ENCODE data around the gene ENPP1. TPM values are rescaled to one million over a fixed set of nuclear protein-coding genes. Genes with fewer than 3 reads are reported as not detected.

ENPP1 gene
- total RNA-seq, 1 donor from 2014 or later: 3.4 TPM

GRCh38 chr6:131808460-131809269, 845 bp downstream of the ENPP1 start:
- intact Hi-C loops (cut with DNase I): no loop called here
- Histone ChIP-seq H3K27ac (no peak overlapping the region), H3K9me3 (no peaks in the 10 kb centered on the region), H3K36me3 (no peaks in the 10 kb centered on the region), H3K4me1 (peaks cover 5% of the 10 kb centered on the region), H3K4me3 (peak overlapping the region; percentile 54), H3K27me3 (no peaks in the 10 kb centered on the region)
- DNase-seq: no peak
- no peak for ATAC-seq
- no peak for TF ChIP-seq CTCF (IDR thresholded peaks at IDR 0.05)

GRCh38 chr6:131811500-131811899, 3.7 kb downstream of the ENPP1 start:
- Histone ChIP-seq H3K36me3 (no peaks in the 10 kb centered on the region), H3K9me3 (no peaks in the 10 kb centered on the region), H3K4me3 (no peak overlapping the region), H3K27me3 (no peaks in the 10 kb centered on the region), H3K27ac (no peak overlapping the region), H3K4me1 (peaks cover 5% of the 10 kb centered on the region)
- DNase-seq (no peak), ATAC-seq (no peak)
- no peak for TF ChIP-seq CTCF (IDR thresholded peaks at IDR 0.05)
- intact Hi-C loops (cut with DNase I): no loop called here

GRCh38 chr6:131813991-131814390, 6.2 kb downstream of the ENPP1 start:
- intact Hi-C loops (cut with DNase I): no loop called here
- H3K4me1 ChIP-seq: no peaks in the 10 kb centered on the region
- no peak for ATAC-seq
- DNase-seq: no peak
- H3K36me3 ChIP-seq: no peaks in the 10 kb centered on the region
- no peaks in the 10 kb centered on the region for H3K9me3 ChIP-seq
- no peak overlapping the region for H3K27ac ChIP-seq
- no peak for TF ChIP-seq CTCF (IDR thresholded peaks at IDR 0.05)
- H3K27me3 ChIP-seq: no peaks in the 10 kb centered on the region
- H3K4me3 ChIP-seq: no peak overlapping the region

- no peak for TF ChIP-seq CTCF (IDR thresholded peaks at IDR 0.05)
- H3K36me3 ChIP-seq: no peaks in the 10 kb centered on the region
- no peak overlapping the region for H3K4me3 ChIP-seq
- no peak for DNase-seq
- H3K27ac ChIP-seq: no peak overlapping the region
- ATAC-seq: no peak
- intact Hi-C loops (cut with DNase I): no loop called here
- H3K27me3 ChIP-seq: no peaks in the 10 kb centered on the region
- H3K4me1 ChIP-seq: no peaks in the 10 kb centered on the region
- no peaks in the 10 kb centered on the region for H3K9me3 ChIP-seq
These were observed 9.0 kb downstream of the ENPP1 start for GRCh38 chr6:131816869-131817268.

GRCh38 chr6:131819572-131820124, 11.8 kb downstream of the ENPP1 start:
- no peak for DNase-seq
- ATAC-seq: no peak

More at GRCh38 chr6:131819572-131820124, 11.8 kb downstream of the ENPP1 start:
- Histone ChIP-seq H3K27ac (no peak overlapping the region), H3K9me3 (no peaks in the 10 kb centered on the region), H3K36me3 (no peaks in the 10 kb centered on the region), H3K27me3 (no peaks in the 10 kb centered on the region), H3K4me1 (no peaks in the 10 kb centered on the region), H3K4me3 (no peak overlapping the region)
- intact Hi-C loops (cut with DNase I): no loop called here
- TF ChIP-seq CTCF (IDR thresholded peaks at IDR 0.05): no peak

Measured in upper lobe of right lung (tissue), 1 donor.